ENCODE data around the gene HES4. TPM values are rescaled to one million over a fixed set of nuclear protein-coding genes. Genes with fewer than 3 reads are reported as not detected.

HES4 gene
- total and polyA plus RNA-seq, 2 of the 13 experiments (the other 11 are each of a cell fraction or from before 2014, with no cell fraction given): 8.8 to 10.6 TPM

DNA sequence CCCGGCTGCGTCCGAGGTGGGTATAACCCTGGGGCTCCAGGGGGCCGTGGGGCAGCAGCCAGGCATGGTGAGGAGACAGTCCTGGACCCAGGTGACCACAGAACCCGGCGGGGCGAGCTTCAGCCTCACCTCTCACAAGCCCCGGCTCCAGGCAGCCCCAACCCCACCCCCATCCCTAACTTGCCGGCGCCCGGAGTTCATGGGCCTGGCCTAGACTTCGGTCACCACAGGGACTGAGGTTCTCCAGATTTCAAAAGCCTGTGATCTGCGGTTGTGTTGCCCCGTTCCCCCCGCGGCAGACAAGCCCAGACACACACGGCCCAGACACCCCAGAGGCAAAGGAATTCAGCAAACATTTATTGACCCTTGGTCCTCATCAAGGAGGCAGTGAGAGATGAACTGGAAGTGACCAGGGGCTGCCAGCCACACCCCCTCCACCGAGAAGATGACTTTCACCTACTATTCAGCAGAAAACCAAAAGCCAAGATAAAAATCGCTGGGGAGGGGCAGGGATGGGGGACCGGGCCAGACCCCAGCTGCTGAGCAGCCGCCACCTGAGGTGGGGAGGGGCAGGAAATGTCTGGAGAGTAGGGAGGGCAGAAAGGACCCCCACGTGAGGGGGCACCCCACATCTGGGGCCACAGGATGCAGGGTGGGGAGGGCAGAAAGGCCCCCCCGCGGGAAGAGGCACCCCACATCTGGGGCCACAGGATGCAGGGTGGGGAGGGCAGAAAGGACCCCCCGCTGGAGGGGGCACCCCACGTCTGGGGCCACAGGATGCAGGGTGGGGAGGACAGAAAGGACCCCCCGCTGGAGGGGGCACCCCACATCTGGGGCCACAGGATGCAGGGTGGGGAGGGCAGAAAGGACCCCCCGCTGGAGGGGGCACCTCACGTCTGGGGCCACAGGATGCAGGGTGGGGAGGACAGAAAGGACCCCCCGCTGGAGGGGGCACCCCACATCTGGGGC lies 3.9 kb downstream of the HES4 start:
- intact Hi-C loops (cut with micrococcal nuclease; ENCODE audit: unreplicated experiment): no loop called here
- Histone ChIP-seq H3K79me2 (ENCODE audit: insufficient read depth, low read length) (peaks cover 4% of the 10 kb centered on the region), H3K4me3 (replicated peaks in 1 of 3; ENCODE audit: insufficient read depth in 1 of 3, low read depth in 2 of 3, low read length in 3 of 3) (peak overlapping the region in 1 of 3 experiments; percentile 57; a peak in 2 of 6 replicates), H3K9me3 (ENCODE audit: low read length) (peaks cover 6% of the 10 kb centered on the region), H3K27me3 (ENCODE audit: control insufficient read depth in 1 of 2, insufficient read depth in 2 of 2, low read length in 2 of 2) (no peaks in the 10 kb centered on the region; a peak in 1 of 5 replicates), H3K27ac (ENCODE audit: extremely low read length, insufficient read depth, low read length) (no peak overlapping the region), H3K9ac (ENCODE audit: insufficient read depth, low read depth, low read length) (no peak overlapping the region), H3K4me1 (ENCODE audit: insufficient read depth, low read length) (peaks cover 37% of the 10 kb centered on the region), H3K36me3 (replicated peaks in 1 of 2; ENCODE audit: control insufficient read depth in 1 of 2, insufficient read depth in 2 of 2, low read length in 2 of 2) (no peaks in the 10 kb centered on the region), H4K20me1 (ENCODE audit: insufficient read depth, low read length) (peaks cover 4% of the 10 kb centered on the region; the same call in 1 of the 2 replicates), H2AFZ (ENCODE audit: low read length) (no peak overlapping the region), H3K4me2 (ENCODE audit: low read depth, low read length) (peak overlapping the region; percentile 57)
- no TSS peak for BruUV-seq (replicated peaks)
- ATAC-seq (peak; percentile 22), DNase-seq (ENCODE audit: low spot score) (peak; percentile 86), FAIRE-seq (peak; percentile 87)
- ChIA-PET CTCF (ENCODE audit: low intra/inter-chr PET ratio, low total read pairs) (no interaction called here), POLR2A (interaction anchor here (1.4 to 1.8 kb wide), 2 partner anchors 11 to 68 kb away, joined by 4 to 6 read pairs; no protein-coding TSS in a partner anchor)
- WGBS (ENCODE audit: low lambda C conversion rate): 13% methylated on average over 20 of the region's 30 CpGs
- in situ Hi-C loops (cut with HindIII; ENCODE audit: extremely low pct_ligation_motif_present, low pct_unique_long_range_greater_than_20kb): no loop called here
- TF ChIP-seq, protein P1, sequence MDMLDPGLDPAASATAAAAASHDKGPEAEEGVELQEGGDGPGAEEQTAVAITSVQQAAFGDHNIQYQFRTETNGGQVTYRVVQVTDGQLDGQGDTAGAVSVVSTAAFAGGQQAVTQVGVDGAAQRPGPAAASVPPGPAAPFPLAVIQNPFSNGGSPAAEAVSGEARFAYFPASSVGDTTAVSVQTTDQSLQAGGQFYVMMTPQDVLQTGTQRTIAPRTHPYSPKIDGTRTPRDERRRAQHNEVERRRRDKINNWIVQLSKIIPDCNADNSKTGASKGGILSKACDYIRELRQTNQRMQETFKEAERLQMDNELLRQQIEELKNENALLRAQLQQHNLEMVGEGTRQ (IDR thresholded peaks at IDR 0.05; ENCODE audit: low read depth, low read length): no peak
- TF ChIP-seq, protein P1 (CRISPR knock-in tag; IDR thresholded peaks at IDR 0.05; ENCODE audit: borderline replicate concordance): no peak
- TF ChIP-seq BCL6 (CRISPR knock-in tag; IDR thresholded peaks at IDR 0.05) (peak; percentile 23; the same call in 1 of the 2 replicates), YEATS2 (CRISPR knock-in tag; IDR thresholded peaks at IDR 0.05; ENCODE audit: borderline replicate concordance) (no peak), ZNF747 (CRISPR knock-in tag; IDR thresholded peaks at IDR 0.05; ENCODE audit: borderline replicate concordance) (no peak), NR2F2 (IDR thresholded peaks at IDR 0.05; ENCODE audit: borderline replicate concordance, low read depth) (no peak), ZNF24 (IDR thresholded peaks at IDR 0.05) (no peak), SP2 (CRISPR knock-in tag; IDR thresholded peaks at IDR 0.05) (no peak), ZSCAN12 (CRISPR knock-in tag; IDR thresholded peaks at IDR 0.05) (no peak), PAX8 (CRISPR knock-in tag; IDR thresholded peaks at IDR 0.05; ENCODE audit: borderline replicate concordance) (no peak)
- TF ChIP-seq, protein P2, sequence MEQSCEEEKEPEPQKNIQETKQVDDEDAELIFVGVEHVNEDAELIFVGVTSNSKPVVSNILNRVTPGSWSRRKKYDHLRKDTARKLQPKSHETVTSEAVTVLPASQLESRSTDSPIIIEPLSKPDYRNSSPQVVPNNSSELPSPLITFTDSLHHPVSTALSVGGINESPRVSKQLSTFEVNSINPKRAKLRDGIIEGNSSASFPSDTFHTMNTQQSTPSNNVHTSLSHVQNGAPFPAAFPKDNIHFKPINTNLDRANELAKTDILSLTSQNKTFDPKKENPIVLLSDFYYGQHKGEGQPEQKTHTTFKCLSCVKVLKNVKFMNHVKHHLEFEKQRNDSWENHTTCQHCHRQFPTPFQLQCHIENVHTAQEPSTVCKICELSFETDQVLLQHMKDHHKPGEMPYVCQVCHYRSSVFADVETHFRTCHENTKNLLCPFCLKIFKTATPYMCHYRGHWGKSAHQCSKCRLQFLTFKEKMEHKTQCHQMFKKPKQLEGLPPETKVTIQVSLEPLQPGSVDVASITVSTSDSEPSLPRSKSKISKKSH (CRISPR knock-in tag; IDR thresholded peaks at IDR 0.05; ENCODE audit: borderline replicate concordance): no peak
- TF ChIP-seq, protein P3, sequence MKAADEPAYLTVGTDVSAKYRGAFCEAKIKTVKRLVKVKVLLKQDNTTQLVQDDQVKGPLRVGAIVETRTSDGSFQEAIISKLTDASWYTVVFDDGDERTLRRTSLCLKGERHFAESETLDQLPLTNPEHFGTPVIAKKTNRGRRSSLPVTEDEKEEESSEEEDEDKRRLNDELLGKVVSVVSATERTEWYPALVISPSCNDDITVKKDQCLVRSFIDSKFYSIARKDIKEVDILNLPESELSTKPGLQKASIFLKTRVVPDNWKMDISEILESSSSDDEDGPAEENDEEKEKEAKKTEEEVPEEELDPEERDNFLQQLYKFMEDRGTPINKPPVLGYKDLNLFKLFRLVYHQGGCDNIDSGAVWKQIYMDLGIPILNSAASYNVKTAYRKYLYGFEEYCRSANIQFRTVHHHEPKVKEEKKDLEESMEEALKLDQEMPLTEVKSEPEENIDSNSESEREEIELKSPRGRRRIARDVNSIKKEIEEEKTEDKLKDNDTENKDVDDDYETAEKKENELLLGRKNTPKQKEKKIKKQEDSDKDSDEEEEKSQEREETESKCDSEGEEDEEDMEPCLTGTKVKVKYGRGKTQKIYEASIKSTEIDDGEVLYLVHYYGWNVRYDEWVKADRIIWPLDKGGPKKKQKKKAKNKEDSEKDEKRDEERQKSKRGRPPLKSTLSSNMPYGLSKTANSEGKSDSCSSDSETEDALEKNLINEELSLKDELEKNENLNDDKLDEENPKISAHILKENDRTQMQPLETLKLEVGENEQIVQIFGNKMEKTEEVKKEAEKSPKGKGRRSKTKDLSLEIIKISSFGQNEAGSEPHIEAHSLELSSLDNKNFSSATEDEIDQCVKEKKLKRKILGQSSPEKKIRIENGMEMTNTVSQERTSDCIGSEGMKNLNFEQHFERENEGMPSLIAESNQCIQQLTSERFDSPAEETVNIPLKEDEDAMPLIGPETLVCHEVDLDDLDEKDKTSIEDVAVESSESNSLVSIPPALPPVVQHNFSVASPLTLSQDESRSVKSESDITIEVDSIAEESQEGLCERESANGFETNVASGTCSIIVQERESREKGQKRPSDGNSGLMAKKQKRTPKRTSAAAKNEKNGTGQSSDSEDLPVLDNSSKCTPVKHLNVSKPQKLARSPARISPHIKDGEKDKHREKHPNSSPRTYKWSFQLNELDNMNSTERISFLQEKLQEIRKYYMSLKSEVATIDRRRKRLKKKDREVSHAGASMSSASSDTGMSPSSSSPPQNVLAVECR (CRISPR knock-in tag; IDR thresholded peaks at IDR 0.05; ENCODE audit: borderline replicate concordance): no peak; the same call in 1 of the 2 replicates
- TF ChIP-seq, protein P4, sequence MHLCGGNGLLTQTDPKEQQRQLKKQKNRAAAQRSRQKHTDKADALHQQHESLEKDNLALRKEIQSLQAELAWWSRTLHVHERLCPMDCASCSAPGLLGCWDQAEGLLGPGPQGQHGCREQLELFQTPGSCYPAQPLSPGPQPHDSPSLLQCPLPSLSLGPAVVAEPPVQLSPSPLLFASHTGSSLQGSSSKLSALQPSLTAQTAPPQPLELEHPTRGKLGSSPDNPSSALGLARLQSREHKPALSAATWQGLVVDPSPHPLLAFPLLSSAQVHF (CRISPR knock-in tag; IDR thresholded peaks at IDR 0.05): no peak

Data from HepG2 (cell line).